HepG2 (cell line): ENCODE data around the gene TCP11L1.

Experiments
- ATAD3A ChIP-seq: sonication (generic); formaldehyde crosslinking; IDR thresholded peaks from 2 replicates; pipeline ENCODE4 v1.4.0; 2020; ENCODE audit warnings: missing genetic modification reagents
- HDAC6 ChIP-seq: fragments of 200-600 bp; sonication (generic); IDR thresholded peaks from 2 replicates; pipeline ENCODE4 v1.7.0; 2017; ENCODE audit warnings: mild to moderate bottlenecking, antibody characterized with exemption, low read length, low read depth
- HHEX ChIP-seq: IDR thresholded peaks from 2 replicates; pipeline ENCODE4 v1.6.1; 2016; ENCODE audit warnings: control low read depth
- JUND ChIP-seq: sonication (generic); formaldehyde crosslinking; IDR thresholded peaks from 2 replicates; pipeline ENCODE4 v1.8.0; 2022; ENCODE audit warnings: mild to moderate bottlenecking, missing genetic modification reagents
- PRDM10 ChIP-seq: sonication (generic); formaldehyde crosslinking; IDR thresholded peaks from 2 replicates; pipeline ENCODE4 v1.4.0; 2020; ENCODE audit warnings: low read depth, missing genetic modification reagents
- PRDM4 ChIP-seq: sonication (generic); formaldehyde crosslinking; IDR thresholded peaks from 2 replicates; pipeline ENCODE4 v1.9.0; 2021; ENCODE audit warnings: missing genetic modification reagents, borderline replicate concordance
- SALL2 ChIP-seq: sonication (generic); formaldehyde crosslinking; IDR thresholded peaks from 2 replicates; pipeline ENCODE4 v1.8.1; 2023; ENCODE audit warnings: mild to moderate bottlenecking, missing genetic modification reagents, inconsistent platforms
- SIN3A ChIP-seq: IDR thresholded peaks from 2 replicates; pipeline ENCODE4 v1.6.1; 2011; ENCODE audit warnings: low read depth, mild to moderate bottlenecking, control low read depth, low read length, borderline replicate concordance
- SUZ12 ChIP-seq: fragments of 150-350 bp; IDR thresholded peaks from 2 replicates; pipeline ENCODE4 v1.6.1; 2014; ENCODE audit warnings: low read depth, low read length
- ZNF276 ChIP-seq: sonication (generic); formaldehyde crosslinking; IDR thresholded peaks from 2 replicates; pipeline ENCODE4 v1.4.0; 2020; ENCODE audit warnings: mild to moderate bottlenecking, low read depth, missing genetic modification reagents

- TF ChIP-seq SUZ12: no peak
- no peak for TF ChIP-seq SALL2 (CRISPR knock-in tag)
- TF ChIP-seq ZNF276: no peak
- no peak for TF ChIP-seq JUND (CRISPR knock-in tag)
- no peak for TF ChIP-seq HHEX (CRISPR knock-in tag)
- TF ChIP-seq SIN3A: no peak
- no peak for TF ChIP-seq PRDM4 (CRISPR knock-in tag)
- TF ChIP-seq PRDM10: no peak
- TF ChIP-seq ATAD3A (CRISPR knock-in tag): no peak
- no peak for TF ChIP-seq HDAC6
Observed at GRCh38 chr11:32991898-32992297, 47.5 kb upstream of the TCP11L1 start.
